Activated CD4-positive, alpha-beta memory T cell treated with anti-CD3 and anti-CD28 coated beads for 36 hours (primary cell): ENCODE data around the gene FKBP10. TPM values are rescaled to one million over a fixed set of nuclear protein-coding genes. Genes with fewer than 3 reads are reported as not detected.
A peak's percentile ranks its signal among the peaks of the same experiment; 100 is the strongest.

Experiments used
- CTCF ChIA-PET: fragments of 350-600 bp; sonication (Branson Sonifier 250); formaldehyde crosslinking; loops from one replicate; lab custom pipeline; 2021; ENCODE audit warnings: antibody characterized with exemption, inconsistent platforms; lab: Charles Lee
- POLR2A ChIA-PET: fragments of 350-600 bp; sonication (Branson Sonifier 250); formaldehyde crosslinking; loops from one replicate; lab custom pipeline; 2021; ENCODE audit warnings: antibody characterized with exemption; lab: Charles Lee
- DNase-seq: peaks from one replicate; pipeline ENCODE4 v3.0.0-alpha.2; 2020
- H3K27ac Mint-ChIP-seq: one replicate; pipeline ENCODE4 v1.8.0; 2021; ENCODE audit warnings: mixed read lengths
- H3K27me3 Mint-ChIP-seq: one replicate; pipeline ENCODE4 v1.8.0; 2021; ENCODE audit warnings: mixed read lengths
- H3K36me3 Mint-ChIP-seq: one replicate; pipeline ENCODE4 v1.8.0; 2021; ENCODE audit warnings: mixed read lengths
- H3K4me1 Mint-ChIP-seq: one replicate; pipeline ENCODE4 v1.8.0; 2021; ENCODE audit warnings: low read depth, mixed read lengths
- H3K4me3 Mint-ChIP-seq: one replicate; pipeline ENCODE4 v1.8.0; 2021; ENCODE audit warnings: mild to moderate bottlenecking, mixed read lengths
- H3K9me3 Mint-ChIP-seq: one replicate; pipeline ENCODE4 v1.8.0; 2021; ENCODE audit warnings: mixed read lengths
- intact Hi-C: fragments of 100-400 bp; cut with micrococcal nuclease; formaldehyde crosslinking; loops from one replicate; pipeline ENCODE4 v1.15.1; 2023
- total RNA-seq, 2 experiments: library from RNA; stranded (reverse); gene quantifications; one replicate each; pipeline ENCODE4 v1.2.3, GENCODE V29; 2021

The FKBP10 gene
- total RNA-seq, 2 experiments from 2014 or later, result 0.76 to 1.4 TPM

- DNase-seq, result peak; percentile 64
- Mint-ChIP-seq H3K4me1 (peaks cover 36% of the 10 kb centered on the region), H3K36me3 (peaks cover 10% of the 10 kb centered on the region), H3K27me3 (no peaks in the 10 kb centered on the region), H3K4me3 (no peak overlapping the region), H3K9me3 (no peaks in the 10 kb centered on the region), H3K27ac (no peak overlapping the region)
- intact Hi-C loops, result loop anchor here (10.0 kb wide), 1 partner anchor 152 kb away; the partner anchor contains the start of gene DNAJC7
- POLR2A ChIA-PET, result interaction anchor here (0.6 to 2.8 kb wide), 5 partner anchors 11 to 103 kb away, joined by 3 to 11 read pairs (median 6); partner anchors contain the start of genes ACLY, CNP and ODAD4
- CTCF ChIA-PET, result interaction anchor here (1.0 to 2.3 kb wide), 3 partner anchors 52 to 167 kb away, joined by 3 to 7 read pairs (median 7); partner anchors contain the start of gene P3H4
Observed at GRCh38 chr17:41863074-41863848, 50.5 kb downstream of the FKBP10 start.

GRCh38 chr17:41864498-41864835 is 51.7 kb downstream of the FKBP10 start:
- intact Hi-C loops, result loop anchor here (10.0 kb wide), 1 partner anchor 150 kb away; the partner anchor contains the start of gene DNAJC7
- no peak for DNase-seq
- no peaks in the 10 kb centered on the region for H3K9me3 Mint-ChIP-seq
- peaks cover 19% of the 10 kb centered on the region for H3K36me3 Mint-ChIP-seq
- CTCF ChIA-PET, result interaction anchor here (0.6 to 2.3 kb wide), 4 partner anchors 15 to 168 kb away, joined by 3 to 7 read pairs (median 5); partner anchors contain the start of genes NT5C3B and P3H4
- H3K27me3 Mint-ChIP-seq, result no peaks in the 10 kb centered on the region
- POLR2A ChIA-PET, result interaction anchor here (0.9 to 2.8 kb wide), 7 partner anchors 29 to 174 kb away, joined by 3 to 11 read pairs (median 4); partner anchors contain the start of genes ACLY, CNP, DNAJC7 and EIF1
- no peak overlapping the region for H3K4me3 Mint-ChIP-seq
- H3K27ac Mint-ChIP-seq, result no peak overlapping the region
- peaks cover 44% of the 10 kb centered on the region for H3K4me1 Mint-ChIP-seq

DNA sequence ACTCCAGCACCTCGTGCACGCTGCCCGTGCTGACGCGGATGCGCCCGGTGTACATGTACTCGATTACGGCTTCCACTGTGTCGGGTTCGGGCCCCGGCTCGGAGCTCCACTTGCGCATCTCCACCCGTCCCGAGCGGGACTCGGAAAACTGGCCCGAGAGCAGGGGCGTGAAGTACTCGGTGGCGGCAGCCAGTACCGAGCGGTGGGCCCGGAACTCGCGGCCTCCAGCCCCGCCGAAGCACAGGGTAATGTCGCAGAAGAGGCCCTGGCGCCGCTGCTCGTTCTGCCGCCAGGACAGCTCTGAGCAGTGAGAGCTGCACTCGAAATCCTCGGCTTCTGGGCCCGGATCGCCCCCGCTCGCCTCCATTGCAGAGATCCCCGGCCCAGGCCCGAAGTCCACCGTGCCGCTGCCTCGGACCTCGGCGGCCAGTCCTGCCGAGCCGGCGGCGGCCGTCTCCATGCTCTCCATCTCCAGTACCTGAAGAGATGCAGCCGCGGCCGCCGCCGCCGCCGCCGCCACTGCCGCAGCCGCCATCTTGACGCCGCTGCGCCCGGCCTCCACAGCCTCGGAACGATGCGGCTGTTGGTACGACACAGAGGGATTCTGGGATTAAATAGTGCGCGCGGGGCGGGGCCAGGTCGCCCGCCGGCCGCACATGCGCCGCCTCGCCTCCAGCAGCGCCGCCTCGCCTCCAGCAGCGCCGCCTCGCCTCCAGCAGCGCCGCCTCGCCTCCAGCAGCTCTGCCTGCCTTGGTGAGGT is 52.2 kb downstream of the FKBP10 start, which contains the start of gene KLHL11:
KLHL11 (minus strand) TSS at position 588 of the 760 bp plus-strand sequence; CDS start at position 535, 53 bp downstream.
- ChIA-PET CTCF (interaction anchor here (0.6 to 2.3 kb wide), 6 partner anchors 16 to 175 kb away, joined by 3 to 7 read pairs (median 3); partner anchors contain the start of genes NT5C3B and P3H4), POLR2A (interaction anchor here (0.9 to 2.8 kb wide), 8 partner anchors 30 to 175 kb away, joined by 3 to 11 read pairs (median 4); partner anchors contain the start of genes ACLY, DNAJC7, EIF1 and NT5C3B)
- Mint-ChIP-seq H3K9me3 (no peaks in the 10 kb centered on the region), H3K4me1 (peaks cover 45% of the 10 kb centered on the region), H3K4me3 (no peak within 1 kb of the TSS), H3K27me3 (no peaks in the 10 kb centered on the region), H3K27ac (peak within 1 kb of the TSS; percentile 80), H3K36me3 (peaks cover 19% of the 10 kb centered on the region)
- peak; percentile 93 for DNase-seq
- intact Hi-C loops, result loop anchor here (5.0 to 10.0 kb wide), 2 partner anchors 52 to 150 kb away; partner anchors contain the start of genes ACLY and DNAJC7

DNA sequence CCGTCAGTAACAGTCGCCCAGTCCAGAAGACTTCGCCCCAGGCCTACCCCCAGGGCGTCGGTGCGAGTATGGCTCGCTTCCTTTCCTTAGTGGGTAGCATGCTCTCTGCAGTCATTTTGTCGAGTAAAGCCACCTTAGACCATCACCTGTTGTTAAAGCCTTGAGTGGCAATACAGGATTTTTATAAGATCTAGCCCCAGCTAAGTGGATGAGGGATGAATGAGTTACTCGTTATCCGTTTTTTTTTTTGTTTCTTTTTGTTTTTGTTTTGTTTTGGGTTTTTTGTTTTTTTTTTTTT is 52.7 kb downstream of the FKBP10 start:
- H3K27me3 Mint-ChIP-seq, result no peaks in the 10 kb centered on the region
- H3K4me1 Mint-ChIP-seq, result peaks cover 45% of the 10 kb centered on the region
- ChIA-PET CTCF (interaction anchor here (0.7 to 1.4 kb wide), 3 partner anchors 16 to 176 kb away, joined by 3 read pairs; no protein-coding TSS in a partner anchor), POLR2A (interaction anchor here (1.2 to 2.8 kb wide), 4 partner anchors 51 to 175 kb away, joined by 3 to 11 read pairs (median 8); partner anchors contain the start of genes ACLY and EIF1)
- intact Hi-C loops, result loop anchor here (5.0 to 10.0 kb wide), 2 partner anchors 52 to 149 kb away; partner anchors contain the start of genes ACLY and DNAJC7
- no peak overlapping the region for H3K4me3 Mint-ChIP-seq
- H3K27ac Mint-ChIP-seq, result peak overlapping the region; percentile 80
- no peaks in the 10 kb centered on the region for H3K9me3 Mint-ChIP-seq
- no peak for DNase-seq
- H3K36me3 Mint-ChIP-seq, result peaks cover 22% of the 10 kb centered on the region

DNA sequence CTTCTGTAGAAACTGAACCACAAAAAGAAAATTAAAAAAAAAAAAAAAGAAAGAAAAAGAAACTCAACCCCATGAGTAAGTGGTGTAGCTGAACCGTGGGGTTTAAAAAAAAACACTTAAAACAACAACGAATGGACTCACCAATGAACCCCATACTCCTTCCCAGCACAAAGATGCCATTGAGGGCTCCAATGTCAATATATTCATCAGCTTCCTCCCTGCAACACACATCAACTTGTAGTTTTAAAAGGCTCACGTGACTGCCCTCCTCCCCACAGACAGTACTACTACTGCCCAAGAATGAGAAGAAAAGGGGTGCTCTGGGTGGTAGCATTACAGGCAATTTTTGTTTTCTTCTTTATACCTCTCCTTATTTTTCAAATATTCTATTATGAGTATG is 55.8 kb downstream of the FKBP10 start:
- CTCF ChIA-PET, result no interaction called here
- peak; percentile 12 for DNase-seq

DNA sequence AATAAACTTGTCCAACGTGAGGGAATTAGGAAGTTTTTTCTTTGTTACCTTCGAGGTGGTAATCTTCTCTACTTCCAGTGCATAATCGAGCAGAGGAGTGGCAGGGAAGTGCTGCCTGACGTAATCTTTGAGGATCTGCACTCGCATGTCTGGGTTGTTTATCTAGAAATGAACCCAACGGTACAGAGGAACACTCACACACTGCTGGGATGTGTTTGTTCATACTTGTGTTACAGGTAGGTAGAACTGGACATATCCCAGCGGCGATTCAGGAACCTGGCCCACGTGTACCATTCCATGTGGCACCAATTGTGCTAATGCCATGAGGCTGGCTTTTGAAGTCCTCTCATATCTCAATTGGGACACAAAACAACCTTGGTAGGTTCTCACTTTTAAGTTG is 56.6 kb downstream of the FKBP10 start:
- ChIA-PET POLR2A (interaction anchor here (1.2 to 1.6 kb wide), 2 partner anchors 97 to 148 kb away, joined by 3 to 5 read pairs; partner anchors contain the start of genes CNP and DNAJC7), CTCF (no interaction called here)
- Mint-ChIP-seq H3K27ac (peak overlapping the region; percentile 93), H3K4me1 (peaks cover 34% of the 10 kb centered on the region), H3K4me3 (no peak overlapping the region), H3K27me3 (no peaks in the 10 kb centered on the region), H3K36me3 (peaks cover 47% of the 10 kb centered on the region), H3K9me3 (no peaks in the 10 kb centered on the region)
- DNase-seq, result no peak
- intact Hi-C loops, result loop anchor here (5.0 to 10.0 kb wide), 2 partner anchors 48 to 145 kb away; partner anchors contain the start of genes ACLY and DNAJC7

More for the DNA sequence above, 55.8 kb downstream of the FKBP10 start:
- POLR2A ChIA-PET, result interaction anchor here (0.9 to 1.6 kb wide), 2 partner anchors 50 to 98 kb away, joined by 3 to 5 read pairs; partner anchors contain the start of genes ACLY and CNP
- peak overlapping the region; percentile 42 for H3K4me3 Mint-ChIP-seq
- peaks cover 44% of the 10 kb centered on the region for H3K36me3 Mint-ChIP-seq
- H3K4me1 Mint-ChIP-seq, result peaks cover 34% of the 10 kb centered on the region
- intact Hi-C loops, result loop anchor here (5.0 to 10.0 kb wide), 2 partner anchors 49 to 146 kb away; partner anchors contain the start of genes ACLY and DNAJC7
- H3K27ac Mint-ChIP-seq, result peak overlapping the region; percentile 93
- H3K27me3 Mint-ChIP-seq, result no peaks in the 10 kb centered on the region
- H3K9me3 Mint-ChIP-seq, result no peaks in the 10 kb centered on the region

- no peaks in the 10 kb centered on the region for H3K27me3 Mint-ChIP-seq
- CTCF ChIA-PET, result interaction anchor here (1.0 kb wide), 1 partner anchor 174 kb away, joined by 4 read pairs; no protein-coding TSS in a partner anchor
- POLR2A ChIA-PET, result interaction anchor here (1.2 kb wide), 1 partner anchor 148 kb away, joined by 3 read pairs; the partner anchor contains the start of gene DNAJC7
- H3K27ac Mint-ChIP-seq, result peak overlapping the region; percentile 93
- H3K9me3 Mint-ChIP-seq, result no peaks in the 10 kb centered on the region
- peaks cover 34% of the 10 kb centered on the region for H3K4me1 Mint-ChIP-seq
- H3K4me3 Mint-ChIP-seq, result no peak overlapping the region
- H3K36me3 Mint-ChIP-seq, result peaks cover 51% of the 10 kb centered on the region
- intact Hi-C loops, result no loop called here
- no peak for DNase-seq
Observed at GRCh38 chr17:41870097-41870496, 57.3 kb downstream of the FKBP10 start.

DNA sequence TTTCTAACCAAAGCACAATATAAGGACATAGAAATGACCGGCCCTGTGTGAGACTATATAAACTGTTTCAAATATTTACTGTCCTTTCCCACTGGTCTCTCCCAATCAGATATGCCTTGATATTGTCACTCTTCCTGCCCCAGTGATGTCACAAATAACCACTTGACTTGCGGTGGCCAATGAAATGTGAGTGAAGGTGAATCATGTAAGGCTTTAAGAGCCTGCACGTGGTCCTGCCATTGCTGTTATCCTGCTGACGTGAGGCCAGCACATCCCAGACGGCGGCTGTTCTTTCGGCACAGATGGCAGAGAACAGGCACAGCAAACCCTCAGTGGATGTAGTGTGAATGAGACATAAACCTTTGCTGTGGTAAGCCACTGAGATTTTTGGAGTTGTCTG is 57.8 kb downstream of the FKBP10 start:
- no peaks in the 10 kb centered on the region for H3K27me3 Mint-ChIP-seq
- intact Hi-C loops, result no loop called here
- no peak overlapping the region for H3K4me3 Mint-ChIP-seq
- peak overlapping the region; percentile 93 for H3K27ac Mint-ChIP-seq
- POLR2A ChIA-PET, result no interaction called here
- H3K4me1 Mint-ChIP-seq, result peaks cover 31% of the 10 kb centered on the region
- CTCF ChIA-PET, result interaction anchor here (1.0 kb wide), 1 partner anchor 175 kb away, joined by 4 read pairs; no protein-coding TSS in a partner anchor
- no peaks in the 10 kb centered on the region for H3K9me3 Mint-ChIP-seq
- peaks cover 51% of the 10 kb centered on the region for H3K36me3 Mint-ChIP-seq
- peak; percentile 15 for DNase-seq

- ChIA-PET POLR2A (no interaction called here), CTCF (no interaction called here)
- Mint-ChIP-seq H3K9me3 (no peaks in the 10 kb centered on the region), H3K27me3 (no peaks in the 10 kb centered on the region), H3K36me3 (peaks cover 58% of the 10 kb centered on the region), H3K27ac (peak overlapping the region; percentile 23), H3K4me3 (no peak overlapping the region), H3K4me1 (peaks cover 31% of the 10 kb centered on the region)
- intact Hi-C loops, result no loop called here
- no peak for DNase-seq
Observed at GRCh38 chr17:41871789-41872188, 59.0 kb downstream of the FKBP10 start.
